NCI-H146 (cell line): Measurements from ENCODE around the gene TNIK.
"Not testable (repeated sequence)": the region's sequence is repeated elsewhere in the genome, so short reads cannot be mapped to it uniquely, and the experiment has no call there.

Experiments used
- DNase-seq: peaks from one replicate; lab custom pipeline; 2025; lab: John Stamatoyannopoulos, UW

TNIK gene

DNA sequence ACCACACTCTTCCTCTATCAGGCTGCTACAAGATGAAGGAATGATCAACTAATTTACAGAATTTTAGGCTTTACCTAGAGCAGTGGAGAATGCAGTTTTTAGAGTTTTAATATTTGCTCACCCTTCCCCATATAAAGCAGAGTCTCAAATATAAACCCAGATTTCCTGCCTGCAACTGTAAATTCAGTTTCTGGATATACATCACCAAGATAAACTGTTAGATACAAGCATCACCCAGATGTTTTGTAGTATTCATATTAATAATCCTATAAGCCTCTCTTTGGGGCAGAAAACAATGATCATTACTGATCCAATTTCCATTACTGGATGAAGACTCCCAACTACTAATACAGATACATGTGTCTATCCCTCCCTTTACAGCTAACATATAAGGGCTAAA, 205.9 kb downstream of the TNIK start:
- no peak for DNase-seq

GRCh38 chr3:171251835-171252234, 208.4 kb downstream of the TNIK start:
- no peak for DNase-seq

GRCh38 chr3:171250444-171250843, 209.8 kb downstream of the TNIK start:
- DNase-seq, result no peak

- no peak for DNase-seq
Measured at GRCh38 chr3:171249245-171249644, 211.0 kb downstream of the TNIK start.

- no peak for DNase-seq
Measured at GRCh38 chr3:171248426-171249111, 211.6 kb downstream of the TNIK start.

- no peak for DNase-seq
Measured at GRCh38 chr3:171245796-171246765, 214.1 kb downstream of the TNIK start.

- no peak for DNase-seq
Measured at GRCh38 chr3:171242951-171243350, 217.3 kb downstream of the TNIK start.

- no peak for DNase-seq
Measured at GRCh38 chr3:171242170-171242569, 218.0 kb downstream of the TNIK start.

- DNase-seq, result not testable (repeated sequence)
Measured at GRCh38 chr3:171241655-171242054, 218.6 kb downstream of the TNIK start.

- DNase-seq, result no peak
Measured at GRCh38 chr3:171240504-171240835, 219.7 kb downstream of the TNIK start.

GRCh38 chr3:171239757-171240503, 220.3 kb downstream of the TNIK start:
- no peak for DNase-seq

DNA sequence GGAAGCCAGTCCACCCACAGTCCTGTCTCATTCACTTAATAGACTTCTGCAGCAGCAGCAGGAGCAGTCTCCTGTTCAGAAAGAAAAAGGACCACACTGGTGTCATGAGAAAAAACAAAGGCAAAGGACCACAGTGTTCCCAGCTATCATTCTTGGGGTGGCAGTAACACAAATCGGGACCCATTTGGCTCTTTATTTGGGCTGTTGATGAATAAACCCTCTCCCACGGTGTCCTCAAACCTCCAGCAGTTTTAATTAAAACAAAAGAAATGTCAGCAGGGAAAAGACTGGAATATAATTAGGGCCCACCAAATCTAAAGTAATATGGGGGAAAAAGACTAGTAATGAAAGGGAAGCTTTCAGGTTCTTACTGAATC, 223.2 kb downstream of the TNIK start:
- no peak for DNase-seq

- no peak for DNase-seq
Measured at GRCh38 chr3:171236265-171237008, 223.8 kb downstream of the TNIK start.

DNA sequence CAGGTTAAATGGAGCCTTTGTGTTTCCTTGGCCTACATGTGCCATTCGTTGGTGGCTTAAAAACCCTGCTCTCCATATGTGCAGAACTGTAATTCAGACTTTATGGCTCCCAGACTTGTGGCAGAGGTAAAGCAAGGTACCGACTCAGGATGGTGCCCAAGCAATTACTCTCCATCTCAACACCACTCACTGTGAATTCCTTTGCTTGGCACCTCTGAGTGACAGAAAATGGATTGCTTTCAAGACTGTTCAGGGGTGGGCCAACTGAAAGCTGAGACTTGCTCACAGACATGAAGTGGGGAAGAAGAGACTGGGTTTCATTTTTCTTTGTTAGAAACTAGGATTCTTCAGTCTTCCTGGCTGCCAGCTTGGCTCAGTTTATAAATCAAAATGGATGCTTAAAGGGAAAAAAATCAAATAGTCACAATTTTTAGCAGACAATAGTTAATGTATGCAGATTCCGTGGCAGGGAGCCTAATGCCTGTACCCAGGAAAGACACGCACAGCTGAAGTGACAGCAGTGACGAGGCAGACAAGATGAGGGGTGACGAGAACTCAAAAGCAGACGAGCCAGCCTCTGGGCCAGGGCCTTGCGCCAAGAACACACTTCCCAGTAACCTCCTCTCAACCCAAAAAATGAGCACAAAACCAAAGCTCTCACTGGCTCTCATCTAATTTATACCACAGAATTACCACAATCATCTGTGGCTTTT, 225.8 kb downstream of the TNIK start:
- no peak for DNase-seq

DNA sequence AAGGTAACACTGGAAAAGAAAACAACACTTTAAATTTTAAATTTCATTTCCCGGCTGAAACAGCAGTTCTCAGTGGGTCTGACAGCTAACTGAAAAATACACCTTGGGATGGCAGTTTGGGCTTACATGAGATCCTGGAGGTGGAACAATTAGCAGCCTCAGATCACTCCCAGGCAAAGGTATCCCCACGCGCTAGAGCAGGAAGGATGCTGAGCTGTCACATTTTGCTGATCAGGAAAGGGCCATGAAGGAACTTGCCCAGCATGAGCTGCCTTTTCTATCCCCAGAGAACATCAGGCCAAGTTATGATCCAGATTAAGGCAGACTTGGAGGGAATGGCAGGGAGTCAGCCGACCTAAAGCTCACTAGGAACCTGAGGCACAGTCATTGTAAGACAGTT, 228.8 kb downstream of the TNIK start:
- no peak for DNase-seq

DNA sequence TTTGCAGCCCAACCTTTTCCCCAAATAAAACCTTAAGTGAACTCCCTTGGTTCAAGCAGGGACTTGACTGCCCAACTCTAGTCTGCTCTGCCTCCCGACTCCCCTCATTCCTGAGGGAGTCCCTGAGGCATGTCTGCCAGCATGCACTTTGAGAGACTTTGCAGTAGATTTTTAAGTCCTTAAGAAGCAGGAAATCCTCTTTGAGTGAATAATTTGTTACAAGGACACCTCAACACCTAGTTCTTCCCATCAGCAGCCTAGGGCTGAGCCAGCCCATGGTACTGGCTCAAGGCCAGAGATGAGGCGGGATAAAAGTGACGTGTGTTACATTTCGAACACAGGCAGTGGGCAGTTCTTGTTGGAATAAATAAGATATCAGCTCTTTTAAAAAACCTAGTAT, 229.3 kb downstream of the TNIK start:
- no peak for DNase-seq

DNA sequence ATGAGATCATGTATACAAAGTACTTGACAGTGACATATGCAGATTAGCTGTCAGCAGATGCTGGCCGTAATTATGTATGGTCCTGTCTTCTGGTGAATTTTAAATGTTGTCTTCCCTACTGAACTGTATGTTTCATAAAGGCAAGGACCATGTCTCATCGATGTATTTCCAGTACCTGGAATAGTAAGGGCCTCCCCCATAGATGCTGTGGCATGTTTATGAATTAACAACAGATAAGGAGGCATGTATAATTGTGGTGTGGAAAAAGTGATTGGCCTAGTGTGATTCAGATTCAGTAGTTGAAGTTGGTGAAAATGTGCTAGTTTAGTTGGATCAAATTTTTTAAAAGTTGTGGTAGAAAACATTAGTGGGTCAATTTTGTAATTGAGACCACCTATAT, 231.0 kb downstream of the TNIK start:
- DNase-seq, result no peak

DNA sequence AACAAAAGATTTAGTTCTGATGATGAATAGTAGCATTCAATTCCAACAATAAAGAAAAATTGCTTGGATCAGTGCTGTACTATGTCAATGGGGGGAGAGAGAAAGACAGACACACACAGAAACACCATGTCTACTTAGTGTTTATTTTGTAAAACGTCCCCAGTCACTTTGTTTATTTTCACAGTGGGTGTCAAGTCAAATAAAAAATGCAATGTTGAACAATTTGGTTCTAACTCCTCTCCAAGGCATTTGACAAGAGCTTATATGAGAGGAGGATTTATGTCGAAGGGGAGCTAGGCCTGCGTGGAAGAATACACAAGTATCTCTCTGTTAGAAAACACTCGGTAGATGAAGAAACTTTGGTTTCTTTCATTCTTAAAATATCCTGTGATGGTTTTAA, 232.0 kb downstream of the TNIK start:
- DNase-seq, result peak; percentile 16

DNA sequence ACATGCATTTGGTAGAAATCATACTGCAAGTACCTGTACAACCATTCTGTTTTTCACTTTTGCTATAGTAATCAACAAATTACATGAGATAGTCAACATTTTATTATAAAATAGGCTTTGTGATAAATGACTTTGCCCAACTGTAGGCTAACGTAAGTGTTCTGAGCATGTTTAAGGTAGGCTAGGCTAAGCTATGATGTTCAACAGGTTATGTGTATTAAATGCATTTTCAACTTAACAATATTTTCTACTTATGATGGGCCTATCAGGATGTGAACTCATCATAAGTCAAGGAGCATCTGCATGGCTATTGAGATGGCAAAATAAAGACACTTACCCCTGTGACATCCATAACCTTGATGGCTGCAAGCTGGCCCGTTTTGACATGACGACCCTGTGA, 232.4 kb downstream of the TNIK start:
- DNase-seq, result no peak

DNA sequence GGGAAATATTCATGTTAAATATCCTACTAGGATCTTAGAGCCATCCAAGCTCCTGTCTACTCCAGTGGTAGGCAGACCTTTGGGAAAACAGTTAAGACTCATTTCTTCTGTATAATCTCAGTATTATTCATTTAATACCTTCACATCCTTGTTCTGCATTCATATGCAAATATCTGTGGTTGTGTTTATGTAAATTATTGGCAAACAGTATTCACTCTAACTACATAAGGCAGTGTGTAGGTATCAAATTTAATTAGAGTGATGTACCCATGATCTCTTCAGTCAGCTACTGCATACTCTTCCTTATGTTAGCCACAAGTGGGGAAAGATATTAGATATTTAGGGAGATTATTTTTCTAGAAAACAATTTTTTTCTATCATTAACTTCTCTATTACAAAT, 232.8 kb downstream of the TNIK start:
- DNase-seq, result no peak

- no peak for DNase-seq
Measured at GRCh38 chr3:171226794-171227193, 233.4 kb downstream of the TNIK start.
